NT2/D1 (cell line): ENCODE results near the gene SLC35E1.

Experiments
- DNase-seq: peaks from one replicate; pipeline ENCODE4 v3.0.0-alpha.2; 2011; ENCODE audit warnings: low read depth, low spot score
- H3K27me3 ChIP-seq: 2 replicates; pipeline ENCODE4 v1.6.0; 2011; ENCODE audit warnings: mild to moderate bottlenecking; ENCODE audit not compliant: insufficient read length, insufficient read depth
- H3K36me3 ChIP-seq: 2 replicates; pipeline ENCODE4 v1.6.1; 2011; ENCODE audit warnings: mild to moderate bottlenecking, low read length, mixed read lengths; ENCODE audit not compliant: insufficient read depth, insufficient read length
- H3K4me1 ChIP-seq: 2 replicates; pipeline ENCODE4 v1.5.1; 2011; ENCODE audit not compliant: insufficient read depth, insufficient read length
- H3K4me3 ChIP-seq: 2 replicates; pipeline ENCODE4 v1.5.1; 2011; ENCODE audit warnings: low read depth; ENCODE audit not compliant: insufficient read length
- H3K9ac ChIP-seq: 2 replicates; pipeline ENCODE4 v1.6.0; 2011; ENCODE audit warnings: low read depth; ENCODE audit not compliant: insufficient read length
- H3K9me3 ChIP-seq: 2 replicates; pipeline ENCODE4 v1.5.1; 2011; ENCODE audit warnings: mild to moderate bottlenecking, low read length; ENCODE audit not compliant: insufficient read depth
- SUZ12 ChIP-seq: IDR thresholded peaks from 2 replicates; pipeline ENCODE4 v1.6.1; 2011; ENCODE audit not compliant: insufficient read length, insufficient read depth; ENCODE audit errors: extremely low read depth
- YY1 ChIP-seq: IDR thresholded peaks from 2 replicates; pipeline ENCODE4 v1.6.1; 2011; ENCODE audit not compliant: insufficient read length, insufficient read depth
- ZNF274 ChIP-seq: IDR thresholded peaks from 2 replicates; pipeline ENCODE4 v1.6.1; 2011; ENCODE audit warnings: mild to moderate bottlenecking, low read depth, low read length

The SLC35E1 gene

GRCh38 chr19:16614941-16615340 lies 42.7 kb upstream of the SLC35E1 start:
- Histone ChIP-seq H3K9ac (no peak overlapping the region), H3K36me3 (peaks cover 14% of the 10 kb centered on the region), H3K27me3 (no peaks in the 10 kb centered on the region), H3K4me1 (peaks cover 31% of the 10 kb centered on the region), H3K4me3 (no peak overlapping the region), H3K9me3 (no peaks in the 10 kb centered on the region)
- no peak for TF ChIP-seq ZNF274
- TF ChIP-seq YY1 = no peak
- TF ChIP-seq SUZ12 = no peak
- no peak for DNase-seq

DNA sequence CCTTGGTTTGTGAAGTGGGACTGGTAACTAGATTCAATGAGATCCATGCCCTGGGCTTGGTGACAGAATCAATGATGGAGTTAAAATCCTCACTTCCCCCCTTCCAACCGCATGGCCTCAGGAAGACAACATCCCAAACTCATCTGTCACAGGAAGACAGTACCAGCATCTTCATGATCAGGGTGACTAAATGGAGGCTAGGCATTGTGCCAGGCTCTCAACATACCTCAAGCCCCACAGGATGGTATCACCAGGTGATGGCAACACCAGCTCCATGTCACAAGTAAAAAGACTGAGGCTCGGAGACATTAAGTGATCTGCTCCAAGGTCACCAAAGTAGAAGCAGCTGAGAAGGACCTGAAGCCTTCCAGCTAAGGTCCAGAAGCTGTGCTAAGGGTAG lies 41.6 kb upstream of the SLC35E1 start:
- Histone ChIP-seq H3K27me3 (no peaks in the 10 kb centered on the region), H3K4me3 (no peak overlapping the region), H3K9me3 (no peaks in the 10 kb centered on the region), H3K4me1 (peaks cover 22% of the 10 kb centered on the region), H3K9ac (no peak overlapping the region), H3K36me3 (peaks cover 12% of the 10 kb centered on the region)
- TF ChIP-seq ZNF274 = no peak
- no peak for TF ChIP-seq SUZ12
- TF ChIP-seq YY1 = no peak
- no peak for DNase-seq

GRCh38 chr19:16612636-16613035 lies 40.4 kb upstream of the SLC35E1 start:
- no peak overlapping the region for H3K9ac ChIP-seq
- peaks cover 5% of the 10 kb centered on the region for H3K36me3 ChIP-seq
- H3K27me3 ChIP-seq = no peaks in the 10 kb centered on the region
- H3K4me1 ChIP-seq = peaks cover 17% of the 10 kb centered on the region
- TF ChIP-seq YY1 = no peak
- TF ChIP-seq ZNF274 = no peak
- TF ChIP-seq SUZ12 = no peak
- H3K4me3 ChIP-seq = no peak overlapping the region
- H3K9me3 ChIP-seq = no peaks in the 10 kb centered on the region
- no peak for DNase-seq

DNA sequence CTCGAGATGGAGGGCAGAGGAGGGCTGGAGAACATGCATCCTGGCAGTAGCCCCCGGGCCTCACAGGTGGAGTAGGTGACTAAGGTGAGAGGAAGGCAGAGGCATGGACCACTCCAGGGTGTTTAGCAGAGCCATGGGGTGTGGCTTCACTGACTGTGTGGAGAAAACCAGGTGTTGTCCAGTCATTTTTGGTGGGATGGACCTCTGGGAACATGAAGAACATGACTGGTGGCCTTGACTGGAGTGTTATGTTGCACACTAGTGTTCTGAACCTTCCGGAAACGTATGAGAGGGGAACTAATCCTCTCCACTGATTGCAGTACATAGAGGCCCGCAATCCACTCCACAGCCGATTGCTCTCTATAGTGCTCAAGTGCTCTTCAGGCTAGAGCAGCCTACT lies 38.9 kb upstream of the SLC35E1 start:
- H3K9ac ChIP-seq = no peak overlapping the region
- no peaks in the 10 kb centered on the region for H3K27me3 ChIP-seq
- peaks cover 5% of the 10 kb centered on the region for H3K36me3 ChIP-seq
- no peak for DNase-seq
- H3K4me1 ChIP-seq = peaks cover 11% of the 10 kb centered on the region
- no peak for TF ChIP-seq SUZ12
- no peak for TF ChIP-seq YY1
- no peak for TF ChIP-seq ZNF274
- H3K9me3 ChIP-seq = no peaks in the 10 kb centered on the region
- no peak overlapping the region for H3K4me3 ChIP-seq

DNA sequence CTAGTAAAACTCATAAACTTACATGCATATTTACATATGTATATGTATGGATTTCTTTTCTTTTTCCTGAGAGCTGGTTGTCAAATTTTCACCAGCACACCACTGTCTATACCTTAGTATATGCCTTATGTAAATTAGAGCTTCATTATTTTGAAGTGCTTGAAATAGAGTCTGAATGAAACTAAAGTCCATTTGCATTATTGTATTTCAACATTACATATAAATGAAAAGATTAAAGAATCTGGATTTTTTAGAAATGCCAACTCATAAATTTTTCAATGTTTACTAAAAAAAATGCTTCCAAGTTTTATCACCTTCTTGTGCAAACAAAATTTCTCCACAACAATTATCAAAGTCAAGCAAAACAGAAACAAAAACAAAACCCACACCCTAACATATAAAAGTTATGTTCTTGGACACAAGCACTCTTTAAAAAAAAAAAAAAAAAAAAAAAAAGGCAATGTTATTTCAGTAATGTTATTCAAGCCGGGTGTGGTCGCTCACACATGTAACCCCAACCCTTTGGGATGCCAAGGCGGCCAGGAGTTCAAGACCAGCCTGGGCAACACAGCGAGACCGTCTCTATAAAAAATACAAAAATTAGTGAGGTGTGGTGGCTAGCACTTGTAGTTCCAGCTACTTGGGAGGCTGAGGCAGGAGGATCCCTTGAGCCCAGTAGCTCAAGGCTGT lies 37.4 kb upstream of the SLC35E1 start:
- TF ChIP-seq YY1 (no peak), SUZ12 (no peak), ZNF274 (no peak)
- H3K9me3 ChIP-seq = no peaks in the 10 kb centered on the region
- H3K36me3 ChIP-seq = peaks cover 9% of the 10 kb centered on the region
- no peak overlapping the region for H3K4me3 ChIP-seq
- no peak overlapping the region for H3K9ac ChIP-seq
- DNase-seq = no peak
- peaks cover 6% of the 10 kb centered on the region for H3K4me1 ChIP-seq
- H3K27me3 ChIP-seq = no peaks in the 10 kb centered on the region

DNA sequence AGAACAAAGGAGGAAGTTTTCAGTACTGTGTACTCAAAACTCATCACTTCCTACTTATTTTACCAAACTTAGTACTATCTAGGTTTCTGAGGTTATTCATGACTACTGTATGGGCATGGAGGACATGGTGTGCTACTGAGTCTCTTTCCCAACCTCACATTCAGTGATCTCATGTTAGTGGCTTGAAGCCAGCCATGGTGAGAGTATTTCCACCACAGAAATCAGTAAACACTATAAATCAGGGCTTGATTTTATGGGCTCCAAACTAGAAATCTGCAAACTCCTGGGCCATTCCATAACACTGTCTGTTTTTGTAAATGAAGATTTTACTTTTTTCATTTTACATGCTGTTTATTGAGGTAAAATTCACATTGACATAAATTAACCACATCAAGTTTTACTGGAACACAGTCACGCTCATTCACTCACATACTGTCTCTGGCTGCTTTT lies 36.1 kb upstream of the SLC35E1 start:
- no peaks in the 10 kb centered on the region for H3K27me3 ChIP-seq
- TF ChIP-seq ZNF274 = no peak
- no peak for TF ChIP-seq YY1
- TF ChIP-seq SUZ12 = no peak
- no peak overlapping the region for H3K4me3 ChIP-seq
- H3K4me1 ChIP-seq = peaks cover 9% of the 10 kb centered on the region
- H3K9me3 ChIP-seq = no peaks in the 10 kb centered on the region
- no peak overlapping the region for H3K9ac ChIP-seq
- peaks cover 10% of the 10 kb centered on the region for H3K36me3 ChIP-seq
- no peak for DNase-seq

DNA sequence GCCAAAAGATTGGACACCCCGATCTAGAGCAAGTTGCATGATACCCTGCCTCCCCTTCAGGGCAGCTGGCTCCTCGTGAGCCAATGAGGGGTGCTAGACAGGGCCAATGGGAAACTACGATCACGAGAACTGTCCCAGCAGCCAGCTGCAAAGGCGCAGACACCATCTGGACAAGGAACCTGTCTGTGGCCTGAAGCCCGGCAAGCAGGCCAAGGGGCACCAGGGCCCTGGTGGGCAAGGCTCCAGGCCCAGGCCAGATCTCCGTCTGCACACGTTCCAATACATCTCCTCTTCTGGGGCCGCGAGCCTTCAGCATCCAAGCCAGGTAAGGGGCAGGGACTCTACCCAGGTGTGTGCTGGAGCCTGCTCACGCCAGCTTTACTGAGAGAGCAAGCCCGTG lies 35.6 kb upstream of the SLC35E1 start:
- DNase-seq = no peak
- Histone ChIP-seq H3K9me3 (no peaks in the 10 kb centered on the region), H3K4me3 (no peak overlapping the region), H3K9ac (no peak overlapping the region), H3K27me3 (no peaks in the 10 kb centered on the region), H3K36me3 (peaks cover 10% of the 10 kb centered on the region), H3K4me1 (peaks cover 9% of the 10 kb centered on the region)
- no peak for TF ChIP-seq SUZ12
- TF ChIP-seq ZNF274 = no peak
- TF ChIP-seq YY1 = no peak
